CD4-positive, alpha-beta T cell (primary cell): ENCODE results near the gene IKZF1. TPM values are rescaled to one million over a fixed set of nuclear protein-coding genes. Genes with fewer than 3 reads are reported as not detected.
A peak's percentile ranks its signal among the peaks of the same experiment; 100 is the strongest.

Source experiments
- ATAC-seq: fragments of 200-7000 bp; cut with Tn5 transposase; one replicate; pipeline ENCODE4 v1.10.0; 2022; ENCODE audit warnings: mild to moderate bottlenecking; ENCODE audit not compliant: poor library complexity
- CTCF ChIA-PET: fragments of 350-600 bp; sonication (Branson Sonifier 250); formaldehyde crosslinking; loops from one replicate; lab custom pipeline; 2021; ENCODE audit warnings: antibody characterized with exemption, inconsistent platforms; lab: Charles Lee
- POLR2A ChIA-PET: fragments of 350-600 bp; sonication (Branson Sonifier 250); formaldehyde crosslinking; loops from one replicate; lab custom pipeline; 2021; ENCODE audit warnings: antibody characterized with exemption, inconsistent platforms; lab: Charles Lee
- DNase-seq, 14 experiments: peaks; one replicate each; pipeline ENCODE4 v3.0.0-alpha.2; 2013 to 2020; ENCODE audit warnings: mixed read lengths in 2 of 14
- H3K27ac ChIP-seq, 2 donors: one replicate each; pipeline versions ENCODE4 v1.5.1 to v1.7.0; 2013; ENCODE audit warnings: low read length in 2 of 2, low read depth in 1 of 2, mild to moderate bottlenecking in 1 of 2
- H3K27me3 ChIP-seq, 2 experiments: 1 replicate in 1 of 2; 2 replicates in 1 of 2; pipeline versions ENCODE4 v1.6.1 to v1.7.0; 2013; ENCODE audit warnings: low read length in 2 of 2, control low read depth in 1 of 2, mild to moderate bottlenecking in 1 of 2, moderate library complexity in 1 of 2; ENCODE audit not compliant: insufficient read depth in 2 of 2, control insufficient read depth in 1 of 2
- H3K36me3 ChIP-seq: one replicate; pipeline ENCODE4 v1.6.1; 2013; ENCODE audit warnings: low read length, control low read depth; ENCODE audit not compliant: insufficient read depth
- H3K4me1 ChIP-seq: one replicate; pipeline ENCODE4 v1.6.1; 2013; ENCODE audit warnings: low read length, control low read depth; ENCODE audit not compliant: insufficient read depth
- H3K4me3 ChIP-seq: one replicate; pipeline ENCODE4 v1.5.1; 2013; ENCODE audit warnings: mild to moderate bottlenecking, low read length, moderate library complexity
- H3K9me3 ChIP-seq, 2 experiments: 1 replicate in 1 of 2; 2 replicates in 1 of 2; pipeline versions ENCODE4 v1.6.1 to v1.7.0; 2013; ENCODE audit warnings: low read length in 2 of 2, mild to moderate bottlenecking in 2 of 2, control low read depth in 1 of 2, moderate library complexity in 1 of 2; ENCODE audit not compliant: control insufficient read depth in 1 of 2, insufficient read depth in 1 of 2
- H3K27ac Mint-ChIP-seq: one replicate; pipeline ENCODE4 v1.8.0; 2020; ENCODE audit warnings: mixed read lengths
- H3K27me3 Mint-ChIP-seq: one replicate; pipeline ENCODE4 v1.8.0; 2021; ENCODE audit warnings: mixed read lengths
- H3K36me3 Mint-ChIP-seq: one replicate; pipeline ENCODE4 v1.8.0; 2021; ENCODE audit warnings: low read depth, mixed read lengths
- H3K4me1 Mint-ChIP-seq: one replicate; pipeline ENCODE4 v1.8.0; 2021; ENCODE audit warnings: low read depth, mixed read lengths
- H3K4me3 Mint-ChIP-seq: one replicate; pipeline ENCODE4 v1.8.0; 2020; ENCODE audit warnings: mild to moderate bottlenecking, mixed read lengths
- H3K9me3 Mint-ChIP-seq: one replicate; pipeline ENCODE4 v1.8.0; 2020; ENCODE audit warnings: mixed read lengths
- intact Hi-C, 2 experiments: fragments of 100-400 bp; cut with DNase I in 1 of 2; cut with micrococcal nuclease in 1 of 2; formaldehyde crosslinking; loops; one replicate each; pipeline versions ENCODE4 v1.15.1 to v1.9.0; 2023 to 2025; cut with DNase I, micrococcal nuclease
- total RNA-seq, 174 experiments: library from RNA in 2 of 174; stranded (reverse) in 2 of 174; gene quantifications; one replicate each; pipeline ENCODE4 v1.2.3 and lab custom pipeline; 2021 to 2026
- TF ChIP-seq, protein P1 (sequence below): fragments of 200-600 bp; IDR thresholded peaks from one replicate; pipeline ENCODE4 v1.8.0; 2022; ENCODE audit warnings: antibody characterized with exemption, mild to moderate bottlenecking

The IKZF1 gene
- total RNA-seq, 2 experiments from 2014 or later: 297 to 300 TPM

DNA sequence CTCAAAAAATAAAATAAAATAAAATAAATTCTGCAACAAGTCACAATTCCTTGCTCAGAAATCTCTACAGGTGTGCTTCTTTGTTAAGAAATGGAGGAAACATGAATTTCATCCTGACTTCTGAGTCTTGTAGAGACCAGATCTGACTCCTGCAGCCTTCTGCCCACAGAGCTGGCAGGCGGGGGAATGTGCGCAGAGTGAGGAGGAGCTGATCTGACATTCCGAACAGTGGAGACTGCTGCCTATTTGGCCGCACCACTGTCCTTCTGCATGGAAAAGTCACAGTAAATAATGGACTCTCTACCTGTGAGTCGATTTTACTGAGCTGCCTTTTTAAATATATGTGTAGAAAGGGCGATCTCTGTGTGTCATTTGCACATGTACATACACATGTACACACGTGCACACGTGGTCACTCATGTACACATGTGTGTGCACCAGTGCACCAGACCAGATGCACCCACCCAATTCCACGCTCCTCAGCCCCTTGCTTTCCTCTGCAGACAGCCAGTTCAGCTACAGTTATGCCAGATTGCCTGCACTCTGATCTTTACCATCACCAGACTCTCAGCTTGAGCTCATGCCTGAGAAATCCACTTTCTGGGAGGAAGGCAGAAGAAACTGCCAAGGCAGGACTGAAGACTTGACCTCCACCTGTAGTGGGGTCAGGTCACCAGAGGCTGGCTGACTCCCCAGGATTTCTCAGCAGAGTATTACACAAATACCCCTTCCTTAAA lies 54.9 kb downstream of the IKZF1 start:
- TF ChIP-seq, protein P1, sequence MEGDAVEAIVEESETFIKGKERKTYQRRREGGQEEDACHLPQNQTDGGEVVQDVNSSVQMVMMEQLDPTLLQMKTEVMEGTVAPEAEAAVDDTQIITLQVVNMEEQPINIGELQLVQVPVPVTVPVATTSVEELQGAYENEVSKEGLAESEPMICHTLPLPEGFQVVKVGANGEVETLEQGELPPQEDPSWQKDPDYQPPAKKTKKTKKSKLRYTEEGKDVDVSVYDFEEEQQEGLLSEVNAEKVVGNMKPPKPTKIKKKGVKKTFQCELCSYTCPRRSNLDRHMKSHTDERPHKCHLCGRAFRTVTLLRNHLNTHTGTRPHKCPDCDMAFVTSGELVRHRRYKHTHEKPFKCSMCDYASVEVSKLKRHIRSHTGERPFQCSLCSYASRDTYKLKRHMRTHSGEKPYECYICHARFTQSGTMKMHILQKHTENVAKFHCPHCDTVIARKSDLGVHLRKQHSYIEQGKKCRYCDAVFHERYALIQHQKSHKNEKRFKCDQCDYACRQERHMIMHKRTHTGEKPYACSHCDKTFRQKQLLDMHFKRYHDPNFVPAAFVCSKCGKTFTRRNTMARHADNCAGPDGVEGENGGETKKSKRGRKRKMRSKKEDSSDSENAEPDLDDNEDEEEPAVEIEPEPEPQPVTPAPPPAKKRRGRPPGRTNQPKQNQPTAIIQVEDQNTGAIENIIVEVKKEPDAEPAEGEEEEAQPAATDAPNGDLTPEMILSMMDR: no peak
- Mint-ChIP-seq H3K36me3 (peaks cover 95% of the 10 kb centered on the region), H3K27ac (no peak overlapping the region), H3K27me3 (no peaks in the 10 kb centered on the region), H3K9me3 (no peaks in the 10 kb centered on the region), H3K4me3 (peak overlapping the region; percentile 76), H3K4me1 (peaks cover 96% of the 10 kb centered on the region)
- no peaks in the 10 kb centered on the region for H3K9me3 ChIP-seq
- intact Hi-C loops: no loop called here
- peaks cover 96% of the 10 kb centered on the region for H3K4me1 ChIP-seq
- CTCF ChIA-PET: interaction anchor here (0.6 to 2.0 kb wide), 5 partner anchors 9 to 262 kb away, joined by 4 to 7 read pairs (median 5); no protein-coding TSS in a partner anchor
- POLR2A ChIA-PET: interaction anchor here (1.3 to 43.3 kb wide), 8 partner anchors 11 to 153 kb away, joined by 3 to 2111 read pairs (median 34); partner anchors contain the start of gene IKZF1
- peaks cover 89% of the 10 kb centered on the region for H3K36me3 ChIP-seq
- ATAC-seq: no peak
- no peaks in the 10 kb centered on the region for H3K27me3 ChIP-seq
- DNase-seq: peak in 2 of 14 experiments; percentile 6 to 26
- no peak overlapping the region for H3K4me3 ChIP-seq
- peak overlapping the region; percentile 86 to 96 for H3K27ac ChIP-seq

DNA sequence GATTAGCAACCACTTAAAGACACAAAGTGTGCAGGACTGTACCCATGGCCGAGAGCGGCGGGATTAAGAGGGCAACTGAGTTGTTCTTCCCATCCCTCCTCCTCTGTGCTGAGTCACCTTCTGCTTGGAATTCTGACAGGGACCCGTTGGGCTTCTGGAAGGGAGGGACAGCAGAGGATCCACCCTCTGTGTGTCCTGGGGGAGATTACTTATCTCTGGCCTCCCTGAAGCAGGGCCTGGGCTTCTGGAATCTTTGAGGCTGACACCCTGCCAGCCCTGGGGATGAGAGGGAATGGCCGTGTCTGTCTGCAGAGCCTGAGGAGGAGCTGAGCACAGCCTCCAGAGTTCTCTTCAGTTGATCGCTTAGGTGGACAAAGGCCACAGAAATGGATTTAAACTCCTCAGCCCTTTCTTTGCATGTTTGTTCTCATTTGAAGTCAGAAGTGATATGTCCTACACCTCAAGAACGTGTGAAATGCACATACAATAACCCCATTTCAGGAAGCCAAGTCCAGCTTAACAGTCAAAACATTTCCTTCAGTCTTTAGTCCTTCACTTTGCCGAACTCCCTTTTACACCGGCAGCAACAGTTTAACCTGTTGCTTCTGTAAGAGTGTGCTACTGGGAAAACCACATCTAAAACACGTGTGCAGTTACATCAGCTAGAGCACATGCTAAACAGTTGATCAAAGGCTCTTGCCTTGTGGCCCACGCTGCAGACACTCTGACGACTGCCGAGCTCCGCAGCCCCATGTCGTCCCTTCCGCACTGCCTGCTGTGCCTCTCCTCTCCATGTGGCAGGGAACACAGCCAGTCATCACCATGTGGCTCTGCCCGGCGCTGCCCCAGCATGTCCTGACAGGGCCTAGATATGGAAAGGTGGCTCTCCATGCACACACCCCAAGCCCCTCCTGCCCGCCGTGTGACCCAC lies 55.7 kb downstream of the IKZF1 start:
- Mint-ChIP-seq H3K4me1 (peaks cover 96% of the 10 kb centered on the region), H3K36me3 (peaks cover 95% of the 10 kb centered on the region), H3K27ac (no peak overlapping the region), H3K9me3 (no peaks in the 10 kb centered on the region), H3K27me3 (no peaks in the 10 kb centered on the region), H3K4me3 (peak overlapping the region; percentile 76)
- ChIA-PET POLR2A (interaction anchor here (0.6 to 43.3 kb wide), 16 partner anchors 10 to 298 kb away, joined by 3 to 2111 read pairs (median 4); partner anchors contain the start of gene IKZF1), CTCF (interaction anchor here (0.8 to 2.0 kb wide), 10 partner anchors 8 to 218 kb away, joined by 3 to 8 read pairs (median 4); no protein-coding TSS in a partner anchor)
- ATAC-seq (peak; percentile 86), DNase-seq (peak; percentile 71 to 96 (median 79))
- Histone ChIP-seq H3K27me3 (no peaks in the 10 kb centered on the region), H3K36me3 (peaks cover 89% of the 10 kb centered on the region), H3K9me3 (no peaks in the 10 kb centered on the region), H3K27ac (peak overlapping the region; percentile 86 to 96), H3K4me1 (peaks cover 96% of the 10 kb centered on the region), H3K4me3 (peak overlapping the region; percentile 17)
- intact Hi-C loops: loop anchor here in 1 of 2 experiments (1.0 to 2.0 kb wide), 5 partner anchors 8 to 53 kb away; no protein-coding TSS in a partner anchor
- TF ChIP-seq, protein P1: no peak

DNA sequence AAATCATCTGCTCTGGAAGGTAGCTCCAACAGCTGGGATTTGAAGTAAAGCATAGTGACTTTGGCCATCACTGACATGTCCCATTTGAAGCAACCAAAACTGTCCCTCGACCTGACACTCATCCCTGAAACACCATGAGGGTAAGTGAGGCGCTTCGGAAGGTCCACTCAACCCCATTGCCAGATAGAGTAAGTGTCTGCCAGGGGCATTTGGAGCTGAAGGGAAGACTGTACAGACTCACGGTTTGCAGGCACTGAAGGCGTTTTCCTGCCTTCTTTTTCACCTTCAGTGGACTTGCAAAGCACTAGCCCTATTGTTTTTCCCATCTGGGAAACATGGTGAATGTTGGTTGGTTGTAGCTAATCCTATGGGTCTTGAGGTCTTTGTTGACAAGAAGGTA lies 57.6 kb downstream of the IKZF1 start:
- H3K4me1 Mint-ChIP-seq: peaks cover 98% of the 10 kb centered on the region
- DNase-seq (no peak), ATAC-seq (no peak)
- Histone ChIP-seq H3K27ac (peak overlapping the region; percentile 86 to 96), H3K27me3 (no peaks in the 10 kb centered on the region), H3K4me1 (peaks cover 87% of the 10 kb centered on the region), H3K36me3 (peaks cover 83% of the 10 kb centered on the region), H3K9me3 (no peaks in the 10 kb centered on the region), H3K4me3 (no peak overlapping the region)
- intact Hi-C loops: no loop called here
- peak overlapping the region; percentile 47 for H3K4me3 Mint-ChIP-seq
- H3K36me3 Mint-ChIP-seq: peaks cover 97% of the 10 kb centered on the region
- H3K27me3 Mint-ChIP-seq: no peaks in the 10 kb centered on the region
- TF ChIP-seq, protein P1: no peak
- no peak overlapping the region for H3K27ac Mint-ChIP-seq
- CTCF ChIA-PET: interaction anchor here (0.8 to 3.4 kb wide), 7 partner anchors 16 to 220 kb away, joined by 3 to 11 read pairs (median 3); no protein-coding TSS in a partner anchor
- POLR2A ChIA-PET: interaction anchor here (0.7 to 43.3 kb wide), 9 partner anchors 8 to 215 kb away, joined by 3 to 2111 read pairs (median 33); partner anchors contain the start of gene IKZF1
- H3K9me3 Mint-ChIP-seq: no peaks in the 10 kb centered on the region
